C1 segment of cervical spinal cord (tissue), 14 donors: ENCODE results near the gene DLD.
"Not testable (repeated sequence)": the region's sequence is repeated elsewhere in the genome, so short reads cannot be mapped to it uniquely, and the experiment has no call there.

Experiments used
- DNase-seq, 14 donors: peaks; one replicate each; lab custom pipeline; 2025; lab: John Stamatoyannopoulos, UW

DLD gene

GRCh38 chr7:107874605-107875446, 16.2 kb upstream of the DLD start:
- peak in 5 of 14 donors; percentile 2 to 36 (median 8) for DNase-seq

- no peak for DNase-seq
Measured at GRCh38 chr7:107876916-107877315, 14.1 kb upstream of the DLD start.

GRCh38 chr7:107877731-107878382, 13.1 kb upstream of the DLD start:
- no peak for DNase-seq

GRCh38 chr7:107878636-107879035, 12.3 kb upstream of the DLD start:
- DNase-seq, result no peak

- peak in 1 of 14 donors; percentile 10 for DNase-seq
Measured at GRCh38 chr7:107879400-107880035, 11.5 kb upstream of the DLD start.

GRCh38 chr7:107882766-107883165, 8.2 kb upstream of the DLD start:
- no peak for DNase-seq

GRCh38 chr7:107884066-107884818, 6.7 kb upstream of the DLD start:
- DNase-seq, result no peak

- DNase-seq, result not testable (repeated sequence)
Measured at GRCh38 chr7:107887827-107888226, 3.2 kb upstream of the DLD start.

- DNase-seq, result no peak
Measured at GRCh38 chr7:107889992-107890391, 991 bp upstream of the DLD start.

GRCh38 chr7:107890493-107890961, 456 bp upstream of the DLD start:
- DNase-seq, result no peak

- DNase-seq, result no peak
Measured at GRCh38 chr7:107891636-107892366, 818 bp downstream of the DLD start.

GRCh38 chr7:107892367-107892741, 1.4 kb downstream of the DLD start:
- not testable (repeated sequence) for DNase-seq

- DNase-seq, result no peak
Measured at GRCh38 chr7:107898997-107899594, 8.1 kb downstream of the DLD start.

- no peak for DNase-seq
Measured at GRCh38 chr7:107900496-107901015, 9.6 kb downstream of the DLD start.

GRCh38 chr7:107902381-107902780, 11.4 kb downstream of the DLD start:
- no peak for DNase-seq

GRCh38 chr7:107907790-107908189, 16.8 kb downstream of the DLD start:
- DNase-seq, result no peak

- DNase-seq, result no peak
Measured at GRCh38 chr7:107909445-107909844, 18.5 kb downstream of the DLD start.

GRCh38 chr7:107911981-107912380, 21.0 kb downstream of the DLD start:
- DNase-seq, result no peak

GRCh38 chr7:107913851-107914250, 22.9 kb downstream of the DLD start:
- no peak for DNase-seq

GRCh38 chr7:107914831-107915230, 23.8 kb downstream of the DLD start:
- DNase-seq, result no peak
